ENCODE measurements around the gene CAPN12.
"Not testable (repeated sequence)": the region's sequence is repeated elsewhere in the genome, so short reads cannot be mapped to it uniquely, and the experiment has no call there.

The CAPN12 gene

GRCh38 chr19:38765214-38765613 lies 20.9 kb upstream of the CAPN12 start:
- H3K4me3 ChIP-seq (ENCODE audit: control insufficient read depth, low read depth, low read length): no peak overlapping the region
- DNase-seq (ENCODE audit: low read depth): no peak
- TF ChIP-seq, protein P1, sequence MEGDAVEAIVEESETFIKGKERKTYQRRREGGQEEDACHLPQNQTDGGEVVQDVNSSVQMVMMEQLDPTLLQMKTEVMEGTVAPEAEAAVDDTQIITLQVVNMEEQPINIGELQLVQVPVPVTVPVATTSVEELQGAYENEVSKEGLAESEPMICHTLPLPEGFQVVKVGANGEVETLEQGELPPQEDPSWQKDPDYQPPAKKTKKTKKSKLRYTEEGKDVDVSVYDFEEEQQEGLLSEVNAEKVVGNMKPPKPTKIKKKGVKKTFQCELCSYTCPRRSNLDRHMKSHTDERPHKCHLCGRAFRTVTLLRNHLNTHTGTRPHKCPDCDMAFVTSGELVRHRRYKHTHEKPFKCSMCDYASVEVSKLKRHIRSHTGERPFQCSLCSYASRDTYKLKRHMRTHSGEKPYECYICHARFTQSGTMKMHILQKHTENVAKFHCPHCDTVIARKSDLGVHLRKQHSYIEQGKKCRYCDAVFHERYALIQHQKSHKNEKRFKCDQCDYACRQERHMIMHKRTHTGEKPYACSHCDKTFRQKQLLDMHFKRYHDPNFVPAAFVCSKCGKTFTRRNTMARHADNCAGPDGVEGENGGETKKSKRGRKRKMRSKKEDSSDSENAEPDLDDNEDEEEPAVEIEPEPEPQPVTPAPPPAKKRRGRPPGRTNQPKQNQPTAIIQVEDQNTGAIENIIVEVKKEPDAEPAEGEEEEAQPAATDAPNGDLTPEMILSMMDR (conservative IDR thresholded peaks at IDR 0.05; ENCODE audit: control insufficient read depth, insufficient read depth, low read depth, low read length): no peak

- TF ChIP-seq, protein P1 (conservative IDR thresholded peaks at IDR 0.05; ENCODE audit: control insufficient read depth, insufficient read depth, low read depth, low read length): no peak
- H3K4me3 ChIP-seq (ENCODE audit: control insufficient read depth, low read depth, low read length): no peak overlapping the region
- DNase-seq (ENCODE audit: low read depth): no peak
Measured at GRCh38 chr19:38763795-38764220, 19.5 kb upstream of the CAPN12 start.

DNA sequence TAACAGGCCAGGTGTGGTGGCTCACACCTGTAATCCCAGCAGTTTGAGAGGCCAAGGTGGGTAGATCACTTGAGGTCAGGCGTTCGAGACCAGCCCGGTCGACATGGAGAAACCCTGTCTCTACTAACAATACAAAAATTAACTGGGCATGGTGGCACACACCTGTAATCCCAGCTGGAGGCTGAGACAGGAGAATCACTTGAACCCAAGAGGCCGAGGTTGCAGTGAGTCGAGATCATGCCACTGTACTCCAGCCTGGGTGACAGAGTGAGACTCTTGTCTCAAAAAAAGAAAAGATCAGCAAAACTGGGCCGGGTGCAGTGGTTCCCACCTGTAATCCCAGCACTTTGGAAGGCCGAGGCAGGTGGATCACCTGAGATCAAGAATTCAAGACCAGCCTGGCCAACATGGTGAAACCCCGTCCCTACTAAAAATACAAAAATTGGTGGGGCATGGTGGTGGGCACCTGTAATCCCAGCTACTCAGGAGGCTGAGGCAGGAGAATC lies 17.7 kb upstream of the CAPN12 start:
- not testable (repeated sequence) for H3K4me3 ChIP-seq (ENCODE audit: control insufficient read depth, low read depth, low read length)

DNA sequence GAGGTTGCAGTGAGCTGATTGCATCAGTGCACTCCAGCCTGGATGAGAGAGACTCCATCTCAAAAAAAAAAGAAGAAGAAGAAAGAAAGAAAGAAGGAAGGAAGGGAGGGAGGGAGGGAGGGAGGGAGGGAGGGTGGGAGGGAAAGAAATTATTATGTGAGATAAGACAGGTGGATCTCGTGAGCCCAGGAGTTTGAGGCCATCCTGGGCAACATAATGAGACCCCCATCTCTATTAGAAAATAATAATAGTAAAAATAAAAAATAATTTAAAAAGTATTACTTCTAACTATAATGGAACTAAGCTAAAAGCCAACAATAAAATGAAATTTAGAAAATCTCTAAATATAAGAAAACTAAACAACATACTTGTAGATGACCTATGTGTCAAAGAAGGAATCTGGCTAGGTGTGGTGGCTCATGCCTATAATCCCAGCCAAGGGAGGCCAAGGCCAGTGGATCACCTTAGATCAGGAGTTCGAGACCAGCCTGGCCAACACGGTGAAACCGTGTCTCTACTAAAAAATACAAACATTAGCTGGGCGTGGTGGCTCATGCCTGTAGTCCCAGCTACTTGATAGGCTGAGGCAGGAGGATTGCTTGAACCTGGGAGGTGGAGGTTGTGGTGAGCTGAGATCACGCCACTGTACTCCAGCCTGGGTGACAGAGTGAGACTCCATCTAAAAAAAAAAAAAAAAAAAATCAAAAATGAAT lies 16.7 kb upstream of the CAPN12 start:
- H3K4me3 ChIP-seq (ENCODE audit: control insufficient read depth, low read depth, low read length); DNase-seq (ENCODE audit: low read depth): not testable (repeated sequence)

More for the DNA sequence above, 17.7 kb upstream of the CAPN12 start:
- not testable (repeated sequence) for DNase-seq (ENCODE audit: low read depth)

DNA sequence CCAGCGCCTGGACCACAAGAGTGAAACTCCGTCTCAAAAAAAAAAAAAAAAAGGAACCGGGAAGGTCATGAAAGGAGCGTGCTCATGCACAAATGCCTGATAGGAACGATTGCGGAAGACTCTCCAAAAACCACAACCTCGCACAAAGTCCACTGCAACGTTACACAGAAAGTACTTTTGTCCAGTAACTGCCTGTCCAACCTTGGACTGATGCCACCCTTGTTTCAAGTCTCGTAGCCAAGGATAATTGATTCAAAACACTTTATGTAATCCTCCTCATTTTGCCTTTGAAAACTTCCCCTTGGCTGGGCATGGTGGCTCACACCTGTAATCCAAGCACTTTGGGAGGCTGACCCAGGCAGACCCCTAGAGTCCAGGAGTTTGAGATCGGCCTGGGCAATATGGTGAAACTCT lies 15.3 kb upstream of the CAPN12 start:
- no peak overlapping the region for H3K4me3 ChIP-seq (ENCODE audit: control insufficient read depth, low read depth, low read length)
- TF ChIP-seq, protein P1 (conservative IDR thresholded peaks at IDR 0.05; ENCODE audit: control insufficient read depth, insufficient read depth, low read depth, low read length): no peak
- peak; percentile 36 for DNase-seq (ENCODE audit: low read depth)

DNA sequence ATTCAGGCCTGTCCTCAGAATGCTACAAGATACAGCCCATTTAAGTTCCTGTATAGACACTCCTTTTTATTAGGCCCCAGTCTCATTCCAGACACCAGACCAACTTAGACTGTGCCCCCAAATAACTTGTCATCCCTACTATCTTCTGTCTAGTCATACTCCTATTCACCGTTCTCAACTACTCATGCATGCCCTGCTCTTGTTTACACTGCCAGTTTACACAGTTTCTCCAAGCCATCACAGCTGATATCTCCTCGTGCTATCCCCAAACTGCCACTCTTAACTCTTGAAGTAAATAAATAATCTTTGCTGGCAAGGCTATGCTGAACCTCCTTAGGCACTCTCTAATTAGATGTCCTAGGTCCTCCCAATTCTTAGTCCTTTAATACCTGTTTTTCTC lies 9.9 kb upstream of the CAPN12 start:
- H3K4me3 ChIP-seq (ENCODE audit: control insufficient read depth, low read depth, low read length); DNase-seq (ENCODE audit: low read depth): not testable (repeated sequence)

- H3K4me3 ChIP-seq (ENCODE audit: control insufficient read depth, low read depth, low read length); DNase-seq (ENCODE audit: low read depth): not testable (repeated sequence)
Measured at GRCh38 chr19:38753783-38754182, 9.5 kb upstream of the CAPN12 start.

DNA sequence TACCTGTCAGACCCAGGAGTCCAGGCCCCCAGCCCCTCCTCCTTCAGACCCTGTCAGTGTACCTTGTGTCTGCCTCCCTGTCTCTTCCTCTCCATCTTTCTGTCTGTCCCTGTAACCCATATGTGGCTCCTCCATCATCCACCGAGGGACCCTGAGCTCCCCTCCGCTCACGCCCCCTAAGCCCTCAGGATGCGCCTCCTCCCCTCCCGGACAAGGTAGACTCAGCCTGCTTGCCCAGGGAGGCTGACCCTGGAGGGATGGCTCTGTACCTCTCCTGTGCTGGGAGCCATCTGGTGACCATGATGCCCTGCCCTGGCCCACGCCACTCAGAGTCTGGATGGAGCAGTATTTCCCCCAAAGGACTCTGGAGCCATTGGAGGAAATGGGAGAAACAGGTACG lies 1.0 kb upstream of the CAPN12 start:
- DNase-seq (ENCODE audit: low read depth): no peak
- H3K4me3 ChIP-seq (ENCODE audit: control insufficient read depth, low read depth, low read length): no peak overlapping the region
- TF ChIP-seq, protein P1 (conservative IDR thresholded peaks at IDR 0.05; ENCODE audit: control insufficient read depth, insufficient read depth, low read depth, low read length): no peak

GRCh38 chr19:38744874-38745273 lies 600 bp upstream of the CAPN12 start:
- H3K4me3 ChIP-seq (ENCODE audit: control insufficient read depth, low read depth, low read length): no peak overlapping the region
- TF ChIP-seq, protein P1 (conservative IDR thresholded peaks at IDR 0.05; ENCODE audit: control insufficient read depth, insufficient read depth, low read depth, low read length): no peak
- DNase-seq (ENCODE audit: low read depth): no peak
